ENCODE results near the gene MCM9. TPM values are rescaled to one million over a fixed set of nuclear protein-coding genes. Genes with fewer than 3 reads are reported as not detected.

Gene MCM9
- total RNA-seq, 1 donor from 2014 or later: 16.2 TPM

GRCh38 chr6:118933855-118934460 is 1.0 kb downstream of the MCM9 start:
- intact Hi-C loops (cut with micrococcal nuclease): loop anchor here (1.0 to 10.0 kb wide), 5 partner anchors 40 to 1259 kb away; partner anchors contain the start of genes ASF1A and NUS1

GRCh38 chr6:118932421-118932820 is 2.5 kb downstream of the MCM9 start:
- intact Hi-C loops (cut with micrococcal nuclease): loop anchor here (10.0 kb wide), 1 partner anchor 382 kb away; no protein-coding TSS in a partner anchor

- intact Hi-C loops (cut with micrococcal nuclease): loop anchor here (10.0 kb wide), 1 partner anchor 383 kb away; no protein-coding TSS in a partner anchor
Measured at GRCh38 chr6:118931436-118931835, 3.5 kb downstream of the MCM9 start.

- intact Hi-C loops (cut with micrococcal nuclease): loop anchor here (10.0 kb wide), 1 partner anchor 384 kb away; no protein-coding TSS in a partner anchor
Measured at GRCh38 chr6:118930680-118931079, 4.3 kb downstream of the MCM9 start.

- intact Hi-C loops (cut with micrococcal nuclease): no loop called here
Measured at GRCh38 chr6:118923035-118923434, 11.9 kb downstream of the MCM9 start.

- intact Hi-C loops (cut with micrococcal nuclease): no loop called here
Measured at GRCh38 chr6:118921084-118921483, 13.9 kb downstream of the MCM9 start.

GRCh38 chr6:118918329-118918725 is 16.6 kb downstream of the MCM9 start:
- intact Hi-C loops (cut with micrococcal nuclease): no loop called here

GRCh38 chr6:118917546-118918328 is 17.2 kb downstream of the MCM9 start:
- intact Hi-C loops (cut with micrococcal nuclease): no loop called here

- intact Hi-C loops (cut with micrococcal nuclease): no loop called here
Measured at GRCh38 chr6:118914598-118914997, 20.4 kb downstream of the MCM9 start.

- intact Hi-C loops (cut with micrococcal nuclease): no loop called here
Measured at GRCh38 chr6:118913161-118913560, 21.8 kb downstream of the MCM9 start.

- intact Hi-C loops (cut with micrococcal nuclease): no loop called here
Measured at GRCh38 chr6:118912646-118913045, 22.3 kb downstream of the MCM9 start.

- intact Hi-C loops (cut with micrococcal nuclease): loop anchor here (2.0 kb wide), 1 partner anchor 14 kb away; the partner anchor contains the start of gene ASF1A
Measured at GRCh38 chr6:118908441-118908840, 26.5 kb downstream of the MCM9 start.

- intact Hi-C loops (cut with micrococcal nuclease): no loop called here
Measured at GRCh38 chr6:118905851-118906250, 29.1 kb downstream of the MCM9 start.

- intact Hi-C loops (cut with micrococcal nuclease): no loop called here
Measured at GRCh38 chr6:118905084-118905483, 29.9 kb downstream of the MCM9 start.

- intact Hi-C loops (cut with micrococcal nuclease): no loop called here
Measured at GRCh38 chr6:118903691-118904090, 31.3 kb downstream of the MCM9 start.

GRCh38 chr6:118903138-118903537 is 31.8 kb downstream of the MCM9 start:
- intact Hi-C loops (cut with micrococcal nuclease): no loop called here

GRCh38 chr6:118902726-118903125 is 32.2 kb downstream of the MCM9 start:
- intact Hi-C loops (cut with micrococcal nuclease): no loop called here

- intact Hi-C loops (cut with micrococcal nuclease): no loop called here
Measured at GRCh38 chr6:118899948-118900347, 35.0 kb downstream of the MCM9 start.

- intact Hi-C loops (cut with micrococcal nuclease): no loop called here
Measured at GRCh38 chr6:118897386-118897785, 37.6 kb downstream of the MCM9 start.

- intact Hi-C loops (cut with micrococcal nuclease): loop anchor here (1.0 kb wide), 1 partner anchor 331 kb away; no protein-coding TSS in a partner anchor
Measured at GRCh38 chr6:118896339-118897136, 38.4 kb downstream of the MCM9 start.

- intact Hi-C loops (cut with micrococcal nuclease): loop anchor here (1.0 to 2.0 kb wide), 3 partner anchors 13 to 419 kb away; no protein-coding TSS in a partner anchor
Measured at GRCh38 chr6:118895859-118896258, 39.1 kb downstream of the MCM9 start.

GRCh38 chr6:118895261-118895560 is 39.7 kb downstream of the MCM9 start:
- intact Hi-C loops (cut with micrococcal nuclease): loop anchor here (2.0 kb wide), 2 partner anchors 14 to 420 kb away; no protein-coding TSS in a partner anchor
